Measurements from ENCODE around the gene GMPPB.

Gene GMPPB

DNA sequence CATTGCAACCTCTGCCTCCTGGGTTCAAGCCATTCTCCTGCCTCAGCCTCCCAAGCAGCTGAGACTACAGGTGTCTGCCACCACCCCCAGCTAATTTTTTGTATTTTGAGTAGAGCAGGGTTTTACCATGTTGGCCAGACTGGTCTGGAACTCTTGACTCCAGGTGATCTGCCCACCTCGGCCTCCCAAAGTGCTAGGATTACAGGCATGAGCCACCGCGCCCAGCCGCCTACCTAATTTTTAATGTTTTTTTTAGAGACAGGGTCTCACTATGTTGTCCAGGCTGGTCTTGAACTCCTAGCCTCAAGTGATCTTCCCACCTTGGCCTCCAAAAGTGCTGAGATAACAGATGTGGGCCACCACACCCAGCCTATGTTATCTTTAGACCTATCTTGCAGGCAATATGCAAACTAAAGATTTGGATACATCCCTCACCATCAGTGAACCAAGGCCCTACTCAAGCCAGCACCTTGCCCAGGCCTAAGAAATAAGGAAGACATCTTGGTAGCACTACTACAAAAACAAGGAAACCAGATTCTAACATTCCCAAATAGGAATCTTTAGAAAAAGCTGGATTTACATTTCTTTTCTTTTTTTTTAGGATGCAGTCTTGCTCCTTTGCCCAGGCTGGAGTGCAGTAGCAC, 6.3 kb upstream of the GMPPB start:
- in situ Hi-C loops (cut with MboI; ENCODE audit: low sequenced_read_pairs), result no loop called here

DNA sequence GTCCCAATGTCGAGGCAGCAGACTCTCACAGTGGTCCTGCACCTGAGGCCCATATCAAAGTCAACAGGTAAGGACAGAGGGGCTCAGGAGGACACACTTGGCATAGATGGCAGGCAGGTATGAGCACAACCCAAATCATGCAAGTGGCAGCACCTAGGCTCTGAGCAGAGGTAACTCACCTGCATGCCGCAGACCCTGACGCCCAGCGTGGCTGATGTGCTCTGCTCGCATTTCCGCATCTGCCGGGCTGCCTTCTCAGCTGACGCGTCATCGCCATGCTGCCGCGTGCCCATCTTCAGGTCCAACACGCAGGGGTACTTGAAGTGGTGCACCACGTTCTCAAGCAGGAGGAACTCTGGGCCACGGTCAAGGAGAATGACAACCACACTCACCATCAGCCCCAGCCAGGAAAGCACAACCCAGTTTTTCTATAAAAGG, 4.2 kb upstream of the GMPPB start:
- in situ Hi-C loops (cut with MboI; ENCODE audit: low sequenced_read_pairs), result no loop called here

DNA sequence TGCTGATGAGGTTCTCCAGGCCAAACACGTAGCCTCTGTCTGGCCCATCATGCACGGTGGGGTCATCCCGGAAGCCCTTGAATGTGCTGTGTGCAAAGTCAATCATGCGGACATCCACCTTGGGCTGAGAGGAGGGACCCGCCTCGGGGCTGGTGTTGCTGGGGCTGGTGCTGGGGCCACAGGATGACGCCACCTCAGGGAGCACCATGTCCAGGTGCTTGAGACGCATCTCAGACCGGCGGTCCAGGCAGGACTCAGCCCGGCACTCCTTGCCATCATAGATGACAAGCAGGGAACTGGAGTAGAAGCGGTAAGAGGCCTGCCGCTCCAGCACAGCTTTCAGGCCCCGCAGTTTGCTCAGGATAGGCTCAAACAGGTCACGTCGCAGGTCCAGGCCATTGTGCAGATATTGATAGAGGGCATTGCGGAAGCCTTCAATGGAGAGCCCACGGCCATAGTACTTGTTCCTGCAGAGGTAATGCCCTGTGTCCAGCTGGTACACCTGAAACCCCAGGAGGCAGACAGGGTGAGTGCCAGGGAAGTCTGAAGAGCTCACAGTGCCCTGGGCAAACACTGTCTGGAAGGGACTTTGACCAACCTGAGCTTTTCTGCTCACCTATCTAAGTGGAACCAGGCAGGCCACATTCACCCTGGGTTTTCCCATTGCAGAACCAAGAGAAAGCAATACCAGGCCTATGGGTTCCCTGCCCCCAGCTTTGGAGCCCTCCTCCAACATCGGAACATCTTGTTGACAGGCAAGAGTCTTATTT, 3.6 kb upstream of the GMPPB start:
- in situ Hi-C loops (cut with MboI; ENCODE audit: low sequenced_read_pairs), result no loop called here

DNA sequence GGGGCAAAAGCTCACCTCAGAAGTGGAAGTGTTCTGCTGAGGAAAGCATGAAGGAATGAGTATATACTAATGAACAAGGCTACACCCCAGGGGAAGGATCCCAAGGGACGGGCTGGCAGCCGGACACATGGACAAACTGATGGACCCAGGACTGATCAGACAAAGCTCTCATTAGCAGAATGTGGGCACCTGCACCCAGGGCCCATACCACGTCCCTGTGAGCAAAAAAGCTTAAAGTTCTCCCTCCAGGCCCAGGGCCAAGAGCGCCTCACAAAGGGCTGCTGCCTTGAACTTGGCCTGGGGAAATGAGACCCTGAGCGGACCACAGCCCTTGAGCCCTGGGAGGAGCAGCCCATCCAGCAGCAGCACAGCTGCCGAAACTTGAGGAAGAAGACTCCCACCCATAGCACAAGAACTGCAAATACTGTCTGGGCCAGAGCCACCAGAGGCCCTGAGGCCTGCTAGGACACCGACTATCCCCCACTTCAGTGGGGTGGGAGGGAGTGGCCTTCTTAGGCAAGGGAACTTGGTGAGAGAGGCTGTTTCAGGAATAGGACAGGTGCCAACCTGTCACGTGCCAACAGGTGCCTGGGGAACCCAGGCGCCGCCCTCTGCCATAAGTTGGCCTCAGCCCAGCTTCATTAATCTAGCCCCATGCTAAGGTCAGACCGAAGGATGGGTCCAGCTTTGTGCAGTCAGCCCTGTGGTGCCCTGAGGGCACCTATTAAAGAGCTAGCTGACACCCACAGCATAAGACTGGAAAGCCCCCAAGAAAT, 2.3 kb upstream of the GMPPB start:
- in situ Hi-C loops (cut with MboI; ENCODE audit: low sequenced_read_pairs), result no loop called here

DNA sequence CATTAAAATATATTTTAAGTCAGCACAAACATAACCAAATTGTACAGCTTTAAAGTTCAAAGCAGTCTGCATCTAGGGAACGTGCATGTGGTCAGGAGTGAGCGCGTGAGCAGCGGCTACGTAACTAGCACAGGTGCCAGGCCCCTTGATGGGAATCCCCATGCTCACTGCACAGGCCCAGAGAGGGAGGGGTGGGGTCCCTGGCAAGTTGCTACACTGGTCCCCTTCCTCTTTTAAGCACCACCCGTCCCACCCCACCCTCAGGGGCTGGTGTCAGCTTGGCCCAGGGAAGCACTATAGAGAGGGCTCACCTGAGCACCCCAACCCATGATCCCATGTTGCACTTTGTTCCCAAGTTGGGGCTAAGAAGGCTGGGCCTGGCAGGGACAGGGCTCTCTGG, 835 bp upstream of the GMPPB start:
- in situ Hi-C loops (cut with MboI; ENCODE audit: low sequenced_read_pairs), result no loop called here

DNA sequence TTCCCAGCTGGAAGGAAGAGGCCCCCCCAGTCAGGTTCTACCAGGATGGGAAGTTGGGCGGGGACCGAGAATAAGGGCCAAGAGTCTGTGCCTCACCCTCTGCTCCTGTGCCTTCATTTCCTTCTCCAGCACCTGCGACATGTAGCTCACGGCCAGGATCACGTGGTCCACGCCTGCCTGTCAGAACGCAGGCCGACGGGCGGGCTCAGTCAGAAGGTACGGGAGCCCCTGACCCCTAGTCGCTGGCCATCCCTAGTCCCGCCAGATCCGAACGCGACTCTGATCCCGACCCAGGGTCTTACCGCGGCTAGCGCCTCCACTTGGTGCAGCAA, 489 bp downstream of the GMPPB start:
- in situ Hi-C loops (cut with MboI; ENCODE audit: low sequenced_read_pairs), result no loop called here

DNA sequence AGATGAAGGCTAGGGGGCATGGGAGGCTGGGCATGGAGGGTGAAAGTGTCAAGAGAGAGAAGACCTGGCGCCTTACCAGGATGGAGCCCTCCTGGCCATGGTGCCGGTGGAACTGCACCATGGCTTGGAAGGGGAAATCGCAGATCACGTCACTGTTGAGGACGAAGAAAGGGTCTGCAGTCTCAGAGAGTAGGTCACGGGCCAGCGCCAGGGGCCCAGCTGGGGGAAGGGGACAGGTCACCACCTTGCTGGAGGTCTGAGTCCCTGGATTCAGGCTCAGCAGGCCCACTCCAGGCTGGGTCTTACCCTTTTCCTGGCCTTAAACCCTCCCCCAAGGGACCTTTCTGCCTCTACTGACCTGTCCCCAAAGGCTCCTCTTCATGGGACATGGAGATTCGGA, 855 bp downstream of the GMPPB start:
- in situ Hi-C loops (cut with MboI; ENCODE audit: low sequenced_read_pairs), result no loop called here

DNA sequence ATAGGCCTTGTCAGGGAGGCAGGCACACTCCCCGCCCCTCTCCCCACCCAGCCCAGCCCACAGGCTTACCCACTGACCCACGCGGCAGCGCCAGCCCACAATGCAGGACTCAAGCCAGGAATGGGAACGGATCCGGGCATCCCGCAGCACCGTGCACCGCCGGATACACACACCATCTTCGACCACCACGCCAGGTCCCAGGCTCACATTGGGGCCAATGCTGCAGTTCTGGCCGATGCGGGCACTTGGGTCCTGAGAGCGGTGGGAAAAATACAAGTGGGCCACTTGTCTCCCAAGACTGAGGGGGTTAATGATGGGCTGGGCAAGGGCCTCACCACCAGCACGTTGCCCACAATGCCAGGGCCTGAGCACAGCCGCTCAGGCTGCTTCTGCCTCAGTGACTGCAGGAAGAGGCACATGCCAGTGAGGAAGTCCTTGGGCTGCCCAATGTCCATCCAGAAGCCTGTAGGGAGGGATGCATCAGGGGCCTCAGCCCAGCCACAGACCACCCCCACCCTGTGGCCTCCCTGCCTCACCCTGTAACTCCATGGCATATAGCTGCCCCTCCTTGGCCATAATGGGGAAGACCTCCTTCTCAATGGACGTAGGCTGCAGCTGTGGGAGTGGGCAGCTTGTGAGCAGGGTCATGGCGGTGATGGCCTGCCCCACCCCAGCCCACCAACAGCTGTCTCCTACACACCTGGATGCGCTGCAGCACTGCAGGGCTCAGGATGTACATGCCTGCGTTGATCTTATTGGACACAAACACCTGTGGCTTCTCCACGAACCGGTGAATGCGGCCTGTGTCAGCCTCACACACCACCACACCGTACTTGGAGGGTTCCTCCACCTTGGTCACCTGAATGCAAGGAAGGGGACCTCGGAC, 1.6 kb downstream of the GMPPB start:
- in situ Hi-C loops (cut with MboI; ENCODE audit: low sequenced_read_pairs), result no loop called here

DNA sequence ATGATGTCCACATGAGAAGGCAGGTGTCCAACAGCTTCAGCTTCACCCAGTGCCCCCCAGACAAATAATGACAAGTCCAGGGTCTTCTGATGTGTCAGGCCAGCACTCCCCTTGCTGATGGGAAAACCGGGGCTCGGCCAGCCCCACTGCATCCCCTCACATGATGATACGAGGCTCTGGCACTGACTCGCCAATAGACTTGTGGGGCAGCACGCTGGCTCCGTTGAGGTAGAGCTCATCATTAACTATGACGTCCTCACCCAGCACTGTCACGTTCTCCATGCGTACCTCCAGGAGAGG, 2.2 kb downstream of the GMPPB start:
- in situ Hi-C loops (cut with MboI; ENCODE audit: low sequenced_read_pairs), result no loop called here

DNA sequence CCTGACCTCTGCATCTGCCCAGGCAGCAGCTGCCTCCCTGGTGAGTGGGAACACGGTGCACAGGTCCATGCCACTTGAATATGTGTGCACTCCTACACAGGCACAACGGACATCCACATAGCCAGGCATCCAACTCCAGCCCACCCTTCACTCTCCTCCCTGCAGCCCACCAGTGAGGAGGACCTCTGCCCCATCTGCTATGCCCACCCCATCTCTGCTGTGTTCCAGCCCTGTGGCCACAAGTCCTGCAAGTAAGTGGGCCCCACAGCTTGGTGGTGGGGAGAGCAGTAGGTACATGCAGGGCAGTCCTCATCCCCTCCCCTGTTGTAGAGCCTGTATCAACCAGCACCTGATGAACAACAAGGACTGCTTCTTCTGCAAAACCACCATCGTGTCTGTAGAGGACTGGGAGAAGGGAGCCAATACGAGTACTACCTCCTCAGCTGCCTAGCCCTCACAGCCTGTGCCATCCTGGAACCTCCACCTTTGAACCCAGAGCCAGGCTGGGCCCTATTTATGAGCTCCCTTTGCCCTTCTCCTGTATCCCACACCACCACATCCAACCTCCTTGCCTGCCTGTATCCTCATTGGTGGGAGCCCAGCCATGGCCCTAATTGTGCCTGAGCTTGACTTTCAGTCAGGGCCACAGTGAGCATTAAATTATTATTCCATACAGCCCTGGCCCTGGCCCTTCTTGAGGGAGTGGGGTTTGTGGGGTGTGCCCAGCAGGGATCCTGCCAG, 2.7 kb downstream of the GMPPB start:
- in situ Hi-C loops (cut with MboI; ENCODE audit: low sequenced_read_pairs), result no loop called here

DNA sequence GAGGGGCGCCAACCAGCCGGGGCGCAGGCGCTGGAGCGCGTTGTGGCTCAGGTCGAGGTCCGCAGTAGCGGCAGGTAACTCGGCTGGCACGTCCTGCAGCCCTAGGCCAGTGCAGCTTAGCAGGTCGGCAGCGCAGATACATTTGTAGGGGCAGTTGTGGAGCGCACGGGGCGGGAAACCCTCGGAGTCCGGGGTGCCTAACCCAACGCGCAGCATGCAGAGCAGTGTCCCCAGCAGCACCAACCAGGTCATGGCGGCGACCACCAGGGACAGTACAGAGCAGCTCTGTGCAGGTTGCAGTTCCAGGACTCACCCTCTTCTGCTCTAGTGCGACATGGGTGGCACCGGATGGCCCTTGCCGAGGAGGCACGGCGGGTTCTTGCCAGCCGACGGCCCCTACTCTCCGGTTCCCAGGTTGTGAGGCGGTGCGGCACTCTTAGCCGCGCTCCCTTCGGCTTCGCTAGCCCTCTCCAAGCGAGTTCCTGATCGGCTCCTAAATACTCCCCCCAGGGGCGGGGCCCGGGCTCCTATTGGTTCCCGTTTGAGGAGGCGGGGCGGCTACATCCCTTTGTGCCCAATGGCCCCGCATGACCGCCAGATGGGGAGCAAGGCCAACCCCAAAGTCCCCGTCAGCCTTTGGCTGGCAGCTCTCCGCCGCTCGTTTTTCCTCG, 4.4 kb downstream of the GMPPB start, which contains the start of gene AMIGO3:
Gene AMIGO3, minus strand, starts transcription at position 471 of the 671 bp plus-strand sequence. Its CDS starts 219 bp downstream, at position 252.
- in situ Hi-C loops (cut with MboI; ENCODE audit: low sequenced_read_pairs), result no loop called here

DNA sequence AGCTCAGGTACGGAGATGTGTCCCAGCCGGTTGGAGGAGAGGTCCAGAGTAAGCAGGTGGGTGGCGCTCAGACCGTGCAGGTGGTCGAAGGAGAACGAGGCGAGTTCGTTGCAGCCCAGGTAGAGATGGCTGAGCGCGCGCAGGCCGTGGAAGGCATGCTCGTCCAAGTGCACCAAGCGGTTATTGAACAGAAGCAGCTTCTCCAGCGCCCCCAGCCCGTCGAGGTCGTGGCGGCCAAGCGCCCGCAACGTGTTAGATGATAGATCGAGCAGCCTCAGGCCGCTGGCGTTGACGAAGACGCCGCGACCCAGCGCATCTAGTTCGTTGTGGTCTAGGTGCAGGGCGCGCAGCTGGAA, 4.9 kb downstream of the GMPPB start:
- in situ Hi-C loops (cut with MboI; ENCODE audit: low sequenced_read_pairs), result no loop called here

DNA sequence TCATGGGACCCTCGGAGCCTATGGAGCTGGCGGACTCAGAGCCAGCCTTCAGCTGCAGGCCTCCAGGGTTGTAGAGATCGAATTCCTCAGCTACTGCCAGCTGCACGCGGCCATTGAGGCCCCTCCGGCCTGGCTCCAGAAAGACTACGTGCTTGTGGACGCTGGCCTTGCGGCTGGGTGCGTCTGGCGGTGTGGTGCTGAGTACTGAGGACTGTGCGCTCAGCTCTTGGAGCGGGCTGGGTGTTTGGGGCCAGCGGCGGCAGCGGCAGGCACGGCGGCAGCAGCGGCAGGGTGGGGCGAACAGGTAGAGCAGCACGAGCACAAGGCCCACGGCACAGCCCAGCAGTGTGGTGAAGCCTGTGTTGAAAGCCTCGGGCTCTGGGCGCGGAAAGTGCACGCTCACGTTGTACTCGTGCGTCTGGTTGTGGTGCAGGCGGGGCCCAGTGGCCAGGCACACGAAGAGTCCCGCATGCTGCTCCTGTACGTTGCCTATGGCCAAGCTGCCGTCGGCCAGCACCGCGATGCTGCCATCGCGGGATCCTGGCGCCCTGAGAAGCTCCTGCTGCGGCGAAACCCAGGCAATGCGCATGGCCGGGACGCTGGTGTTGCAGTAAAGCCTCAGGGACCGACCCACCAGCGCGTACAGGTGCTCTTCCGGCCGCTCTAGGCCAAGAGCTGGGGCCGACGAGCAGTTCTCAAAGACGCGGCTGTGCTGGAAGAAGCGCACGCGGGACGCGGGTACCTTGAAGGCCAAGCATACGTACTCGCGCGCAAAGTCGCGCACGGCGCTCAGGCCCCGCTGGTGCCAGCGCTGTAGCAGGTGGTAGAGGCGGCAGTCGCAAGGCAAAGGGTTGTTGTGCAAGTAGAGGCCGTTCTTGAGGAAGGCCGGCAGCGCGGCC, 5.5 kb downstream of the GMPPB start:
- in situ Hi-C loops (cut with MboI; ENCODE audit: low sequenced_read_pairs), result no loop called here

DNA sequence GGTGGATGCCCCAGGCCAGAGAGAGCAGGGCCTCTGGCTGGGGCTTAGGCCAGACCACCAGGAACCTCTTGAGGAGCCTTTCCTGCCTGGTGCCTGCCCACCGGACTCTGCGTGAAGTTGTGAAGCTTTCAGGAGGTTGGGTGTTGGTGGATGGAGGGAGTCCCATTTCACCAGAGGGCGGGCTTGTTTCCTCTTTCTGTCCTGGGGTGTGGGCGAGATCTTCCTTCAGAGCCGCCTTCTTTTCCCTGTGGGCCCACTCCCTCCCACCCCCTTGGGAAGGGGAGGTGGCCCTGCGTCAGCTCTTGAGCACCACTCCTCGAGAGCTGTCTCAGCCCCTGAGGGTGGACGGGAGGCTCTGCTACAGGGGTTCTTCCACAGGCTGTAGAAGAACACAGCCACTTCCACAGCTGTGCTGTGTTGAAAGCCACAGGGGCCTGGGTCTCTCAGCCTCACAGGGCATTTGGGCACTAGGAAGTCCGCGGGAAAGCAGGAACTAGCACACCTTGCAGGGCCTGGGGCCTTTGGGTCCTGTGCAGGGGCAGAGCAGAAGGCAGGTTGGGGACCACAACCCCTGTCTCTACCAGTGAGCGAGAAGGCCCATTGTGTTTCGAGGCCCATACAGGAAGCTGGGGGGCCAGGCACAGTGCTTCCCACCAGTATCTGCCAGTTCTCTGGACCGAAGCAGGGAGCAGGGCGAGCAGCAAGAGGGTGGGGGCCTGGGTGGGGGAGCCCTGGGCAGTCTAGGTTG, 6.4 kb downstream of the GMPPB start:
- in situ Hi-C loops (cut with MboI; ENCODE audit: low sequenced_read_pairs), result no loop called here

DNA sequence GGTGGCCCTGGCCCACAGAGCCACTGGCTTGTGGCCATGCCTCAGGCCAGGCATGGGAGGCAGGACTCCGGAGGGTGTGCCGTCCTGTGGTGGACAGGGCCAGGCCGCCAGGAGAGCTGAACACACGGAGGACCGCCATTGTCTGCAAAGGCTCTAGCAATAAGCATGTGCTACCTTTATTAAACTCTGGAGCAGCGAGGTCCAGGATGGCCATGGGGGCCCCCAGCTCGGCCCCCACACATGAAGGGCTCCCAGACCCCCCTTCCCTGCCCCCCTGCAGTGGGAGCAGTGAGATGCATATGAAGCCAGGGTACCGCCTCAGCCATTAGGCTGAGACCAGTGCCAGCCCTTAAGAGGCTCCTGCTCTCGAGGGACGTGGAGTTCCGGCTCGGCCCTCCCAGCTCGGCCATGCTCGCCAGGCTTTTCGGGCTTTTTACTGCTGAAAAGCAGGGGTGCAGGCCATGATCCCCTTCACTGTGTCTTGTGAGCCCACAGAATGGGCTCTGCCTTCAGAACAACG, 7.0 kb downstream of the GMPPB start:
- in situ Hi-C loops (cut with MboI; ENCODE audit: low sequenced_read_pairs), result no loop called here

DNA sequence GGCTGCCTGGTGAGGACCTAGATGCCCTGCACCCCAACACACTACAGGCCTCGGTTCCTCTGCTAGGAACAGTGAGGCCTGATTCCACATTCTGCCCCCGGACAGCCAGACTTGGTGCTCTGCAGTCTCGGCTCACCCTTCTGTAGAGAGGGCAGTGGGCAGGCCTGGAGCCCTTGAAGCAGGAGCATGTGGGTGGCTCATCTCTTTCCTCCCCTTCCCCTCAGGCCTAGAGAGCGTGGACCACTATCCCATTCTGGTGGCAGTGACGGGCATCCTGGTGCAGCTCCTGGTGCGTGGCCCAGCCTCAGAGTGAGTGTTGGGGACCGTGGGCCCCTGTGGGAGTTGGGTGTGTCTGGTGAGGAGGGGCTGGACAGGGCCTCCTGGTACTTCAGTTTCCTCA, 7.6 kb downstream of the GMPPB start:
- in situ Hi-C loops (cut with MboI; ENCODE audit: low sequenced_read_pairs), result no loop called here

DNA sequence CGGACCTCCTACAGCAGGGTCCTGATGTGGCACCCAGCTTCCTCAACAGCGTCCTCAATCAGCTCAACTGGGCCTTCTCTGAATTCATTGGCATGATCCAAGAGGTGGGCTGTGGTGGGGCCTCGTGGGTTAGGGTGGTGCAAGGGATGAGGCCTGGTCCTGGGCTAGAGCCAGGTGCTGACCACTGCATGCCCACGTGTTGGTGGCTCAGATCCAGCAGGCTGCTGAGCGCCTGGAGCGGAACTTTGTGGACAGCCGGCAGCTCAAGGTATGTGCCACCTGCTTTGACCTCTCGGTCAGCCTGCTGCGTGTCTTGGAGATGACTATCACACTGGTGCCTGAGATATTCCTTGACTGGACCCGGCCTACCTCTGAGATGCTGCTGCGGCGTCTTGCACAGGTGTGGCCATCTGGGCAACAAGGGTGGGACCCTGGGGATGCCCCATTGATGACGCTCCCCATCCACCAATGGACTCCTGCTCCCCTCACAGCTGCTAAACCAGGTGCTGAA, 8.1 kb downstream of the GMPPB start:
- in situ Hi-C loops (cut with MboI; ENCODE audit: low sequenced_read_pairs), result no loop called here
